NK-92 (cell line): ENCODE measurements around the gene GNRHR.
"Not testable (repeated sequence)": the region's sequence is repeated elsewhere in the genome, so short reads cannot be mapped to it uniquely, and the experiment has no call there.

Experiments used
- DNase-seq: peaks from one replicate; lab custom pipeline; 2025; ENCODE audit not compliant: unreplicated experiment; lab: John Stamatoyannopoulos, UW

GNRHR gene

GRCh38 chr4:67730511-67730910 lies 23.7 kb downstream of the GNRHR start:
- not testable (repeated sequence) for DNase-seq

DNA sequence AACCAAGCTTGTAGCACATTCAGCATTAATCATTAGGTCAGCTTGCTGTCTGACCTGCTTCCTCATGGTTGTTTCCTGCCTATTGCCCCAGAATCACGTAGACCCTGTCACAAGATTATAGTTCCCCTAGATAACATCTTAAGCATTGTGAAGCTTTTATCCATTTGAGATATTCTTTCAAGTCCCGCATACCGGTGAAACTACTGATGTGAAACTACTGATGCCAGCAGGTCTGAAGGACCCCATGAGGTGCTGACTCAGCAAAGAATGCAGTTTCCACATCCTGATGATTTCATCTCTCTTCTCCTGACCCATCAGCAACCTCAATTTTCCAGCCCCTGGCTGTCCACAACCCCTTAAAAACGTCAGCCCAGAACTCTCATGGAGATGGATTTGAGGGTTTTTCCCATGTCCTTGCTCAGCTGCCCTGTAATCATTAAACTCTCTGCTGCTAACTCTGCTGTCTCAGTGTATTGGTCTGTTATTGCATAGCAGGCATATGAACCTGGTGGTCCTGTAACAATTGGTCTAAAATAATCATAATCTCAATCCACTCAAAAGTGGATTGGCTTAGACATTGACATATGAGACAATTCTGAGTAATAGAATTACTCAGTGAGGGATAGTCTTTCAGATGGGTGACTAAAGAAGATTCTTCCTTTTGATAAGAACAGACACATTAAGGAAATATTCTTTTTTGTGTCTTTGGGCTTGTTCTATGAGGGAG lies 26.9 kb downstream of the GNRHR start:
- DNase-seq, result no peak

- DNase-seq, result no peak
These were observed 28.2 kb downstream of the GNRHR start for GRCh38 chr4:67725981-67726380.

- DNase-seq, result no peak
These were observed 29.1 kb downstream of the GNRHR start for GRCh38 chr4:67725132-67725531.

- no peak for DNase-seq
These were observed 30.2 kb downstream of the GNRHR start for GRCh38 chr4:67723949-67724348.

DNA sequence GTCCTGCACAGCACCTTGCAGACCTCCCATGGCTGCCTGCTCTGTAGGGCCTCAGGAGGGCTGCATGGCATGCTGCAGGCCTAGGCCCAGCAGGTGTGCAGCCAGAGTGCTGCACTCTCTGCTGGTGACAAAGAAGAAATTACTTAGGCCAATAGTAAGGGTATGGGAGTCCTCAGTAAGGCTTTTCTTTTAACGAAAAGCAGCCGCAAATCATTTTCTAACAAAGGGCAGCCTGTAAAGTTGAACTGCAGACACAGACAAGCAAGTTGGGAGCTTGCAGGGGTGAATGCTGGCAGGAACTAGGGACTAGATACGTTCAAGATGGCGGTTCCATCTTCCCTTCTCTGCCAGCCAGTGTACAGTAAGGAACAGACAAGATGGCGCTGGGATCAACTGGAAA lies 30.8 kb downstream of the GNRHR start:
- DNase-seq, result no peak

DNA sequence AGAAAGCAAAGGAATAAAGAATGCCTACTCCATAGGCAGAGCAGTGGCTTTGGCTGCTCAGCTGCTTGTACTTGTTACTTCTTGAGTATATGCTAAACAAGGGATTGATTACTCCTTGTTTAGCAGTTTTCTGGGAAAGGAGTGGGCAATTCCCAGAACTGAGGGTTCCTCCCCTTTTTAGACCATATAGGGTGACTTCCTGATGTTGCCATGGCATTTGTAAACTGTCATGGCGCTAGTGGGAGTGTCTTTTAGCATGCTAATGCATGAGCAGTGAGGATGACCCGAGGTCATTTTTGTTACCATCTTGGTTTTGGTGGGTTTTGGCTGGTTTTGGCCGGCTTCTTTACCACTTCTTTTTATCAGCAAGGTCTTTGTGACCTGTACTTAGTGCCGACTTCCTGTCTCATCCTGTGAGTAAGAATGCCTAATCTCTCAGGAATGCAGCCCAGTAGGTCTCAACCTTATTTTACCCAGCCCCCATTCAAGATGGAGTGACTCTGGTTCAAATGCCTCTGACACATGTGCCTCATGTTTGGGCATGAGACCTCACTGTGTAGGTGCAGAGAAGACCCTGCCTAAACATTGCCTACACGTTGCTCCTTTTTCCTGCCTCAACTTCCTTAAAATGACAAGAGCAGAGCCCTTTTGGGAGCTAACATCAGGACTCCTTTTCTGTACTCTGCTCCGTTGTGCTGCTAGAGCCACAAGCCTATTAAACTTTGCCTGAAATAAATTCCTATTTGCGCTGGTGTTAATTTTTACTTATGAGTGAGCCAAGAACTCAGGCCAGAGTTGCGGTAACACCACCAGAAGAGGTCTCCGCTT lies 32.2 kb downstream of the GNRHR start:
- DNase-seq, result no peak

DNA sequence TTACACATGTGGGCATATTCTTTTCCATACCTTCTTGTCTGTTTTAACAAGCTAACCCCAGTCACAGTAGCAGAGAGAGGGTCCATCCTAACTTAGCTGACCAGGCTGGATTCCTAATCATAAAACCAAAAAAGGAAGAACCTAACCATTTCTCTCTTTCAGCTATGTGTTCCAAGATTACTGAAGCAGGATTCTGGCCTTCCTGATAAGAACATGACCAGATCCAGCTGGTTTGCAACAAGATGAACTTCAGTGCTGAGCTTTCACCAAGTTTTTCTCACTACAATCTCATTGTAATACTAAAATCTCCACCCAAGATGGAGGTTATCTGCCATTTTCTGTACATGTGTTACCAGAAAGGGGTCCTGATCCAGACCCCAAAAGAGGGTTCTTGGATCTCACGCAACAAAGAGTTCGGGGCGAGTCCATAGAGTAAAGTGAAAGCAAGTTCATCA lies 32.8 kb downstream of the GNRHR start:
- no peak for DNase-seq

- no peak for DNase-seq
These were observed 34.1 kb downstream of the GNRHR start for GRCh38 chr4:67719953-67720617.

DNA sequence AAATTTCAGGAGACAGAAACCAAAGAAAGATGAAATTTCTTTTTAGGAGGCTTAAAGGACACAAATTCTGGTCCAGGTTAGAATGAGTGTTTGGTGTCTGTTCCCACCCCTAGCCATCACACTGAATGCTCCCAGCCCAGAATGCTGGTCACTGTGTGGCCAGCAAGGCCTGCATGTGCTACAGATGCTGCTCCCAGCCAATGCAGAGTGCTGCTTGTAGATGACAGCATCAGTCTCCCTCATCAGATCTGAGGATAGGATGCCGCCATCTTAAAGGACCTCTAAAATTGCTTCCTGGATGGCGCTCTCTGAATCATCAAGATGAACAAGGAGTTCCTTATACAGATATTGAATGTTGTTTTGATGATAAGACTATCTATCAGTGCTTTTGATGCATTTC lies 35.3 kb downstream of the GNRHR start:
- DNase-seq, result no peak

- no peak for DNase-seq
These were observed 36.6 kb downstream of the GNRHR start for GRCh38 chr4:67717586-67717985.

GRCh38 chr4:67714955-67715354 lies 39.2 kb downstream of the GNRHR start:
- no peak for DNase-seq

- no peak for DNase-seq
These were observed 40.0 kb downstream of the GNRHR start for GRCh38 chr4:67714248-67714583.

- DNase-seq, result no peak
These were observed 40.5 kb downstream of the GNRHR start for GRCh38 chr4:67713529-67714247.

DNA sequence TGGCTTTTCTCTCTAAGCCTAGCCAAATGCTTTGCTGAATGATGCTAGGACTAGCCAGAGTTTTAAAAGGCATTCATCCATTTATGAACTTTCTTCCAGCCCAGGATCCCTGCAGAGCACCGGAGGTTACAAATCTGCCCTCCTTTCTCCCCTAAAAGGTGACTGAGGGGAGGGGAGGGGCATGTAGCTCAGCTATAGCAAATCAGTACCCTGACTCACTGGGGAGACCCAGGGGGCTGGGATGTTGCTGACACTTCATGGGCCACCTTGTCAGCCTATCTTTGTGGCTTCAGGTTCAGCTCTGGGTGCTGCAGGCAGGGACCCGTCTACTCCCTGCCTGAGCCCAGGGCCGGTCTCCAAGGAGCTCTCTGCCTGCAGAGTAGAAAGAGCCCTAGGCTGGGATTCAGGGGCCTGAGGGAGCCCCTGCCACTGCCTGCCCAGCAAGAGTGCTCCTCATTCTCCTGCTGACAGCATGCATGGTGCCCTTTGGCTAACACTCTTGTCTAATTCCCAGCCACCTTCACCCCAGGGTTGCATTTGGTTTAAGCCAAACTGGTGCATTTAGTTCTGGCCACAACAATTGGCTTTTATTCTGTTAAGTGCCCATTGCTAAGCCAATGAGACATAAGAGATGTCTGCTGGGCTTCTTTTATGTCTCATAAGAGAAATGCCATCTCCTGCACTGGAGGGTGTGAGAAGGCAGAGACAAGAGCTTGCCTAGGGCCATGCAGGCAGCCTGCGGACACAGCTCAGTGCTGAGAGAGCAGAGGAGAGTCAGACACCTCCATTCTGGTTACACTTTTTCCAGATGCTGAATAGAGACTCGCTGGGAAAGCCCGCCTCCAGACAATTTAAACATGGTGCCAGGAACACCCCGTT lies 41.3 kb downstream of the GNRHR start:
- no peak for DNase-seq

- no peak for DNase-seq
These were observed 42.1 kb downstream of the GNRHR start for GRCh38 chr4:67712000-67712625.

DNA sequence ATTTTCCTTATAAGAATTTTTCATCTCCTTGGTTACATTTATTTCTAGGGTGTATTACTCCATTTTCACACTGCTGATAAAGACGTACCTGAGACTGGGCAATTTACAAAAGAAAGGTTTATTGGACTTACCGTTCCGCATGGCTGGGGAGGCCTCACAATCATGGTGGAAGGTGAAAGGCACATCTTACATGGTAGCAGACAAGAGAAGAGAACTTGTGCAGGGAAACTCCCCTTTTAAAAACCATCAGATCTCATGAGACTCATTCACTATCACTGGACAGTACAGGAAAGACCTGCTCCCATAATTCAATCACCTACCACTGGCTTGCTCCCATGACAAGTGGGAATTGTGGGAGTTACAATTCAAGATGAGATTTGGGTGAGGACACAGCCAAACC lies 47.5 kb downstream of the GNRHR start:
- DNase-seq, result not testable (repeated sequence)

DNA sequence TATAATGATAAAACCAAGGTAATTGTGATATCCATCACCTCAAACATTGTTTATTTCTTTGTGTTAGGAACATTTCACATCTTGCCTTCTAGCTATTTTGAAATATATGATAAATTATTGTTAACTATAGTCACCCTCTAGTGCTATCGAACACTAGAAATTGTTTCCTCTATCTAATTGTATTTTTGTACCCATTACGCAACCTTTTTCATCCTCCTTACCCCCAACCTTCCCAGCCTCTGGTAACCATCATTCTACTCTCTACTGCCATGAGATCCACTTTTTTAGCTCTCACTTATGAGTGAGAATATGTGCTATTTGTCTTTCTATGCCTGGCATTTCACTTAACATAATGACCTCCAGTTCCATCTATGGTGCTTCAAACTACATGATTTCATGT lies 49.3 kb downstream of the GNRHR start:
- no peak for DNase-seq

GRCh38 chr4:67702166-67702565 lies 52.0 kb downstream of the GNRHR start:
- DNase-seq, result no peak

GRCh38 chr4:67701517-67701850 lies 52.7 kb downstream of the GNRHR start:
- no peak for DNase-seq
